Femur (tissue), 1 donor: ENCODE data around the gene EFHD2.
"Not testable (repeated sequence)": the region's sequence is repeated elsewhere in the genome, so short reads cannot be mapped to it uniquely, and the experiment has no call there.

ENCODE experiments used
- DNase-seq: peaks from one replicate; pipeline ENCODE4 v3.0.0-alpha.2; 2017

Gene EFHD2, protein sequence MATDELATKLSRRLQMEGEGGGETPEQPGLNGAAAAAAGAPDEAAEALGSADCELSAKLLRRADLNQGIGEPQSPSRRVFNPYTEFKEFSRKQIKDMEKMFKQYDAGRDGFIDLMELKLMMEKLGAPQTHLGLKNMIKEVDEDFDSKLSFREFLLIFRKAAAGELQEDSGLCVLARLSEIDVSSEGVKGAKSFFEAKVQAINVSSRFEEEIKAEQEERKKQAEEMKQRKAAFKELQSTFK

GRCh38 chr1:15409388-15410222 is at the start of gene EFHD2:
TSS of gene EFHD2 (plus strand) at chr1:15409888. CDS start at chr1:15409972, 84 bp downstream.
- peak; percentile 89 for DNase-seq

GRCh38 chr1:15360700-15361099 is 49.0 kb upstream of the EFHD2 start:
- no peak for DNase-seq

DNA sequence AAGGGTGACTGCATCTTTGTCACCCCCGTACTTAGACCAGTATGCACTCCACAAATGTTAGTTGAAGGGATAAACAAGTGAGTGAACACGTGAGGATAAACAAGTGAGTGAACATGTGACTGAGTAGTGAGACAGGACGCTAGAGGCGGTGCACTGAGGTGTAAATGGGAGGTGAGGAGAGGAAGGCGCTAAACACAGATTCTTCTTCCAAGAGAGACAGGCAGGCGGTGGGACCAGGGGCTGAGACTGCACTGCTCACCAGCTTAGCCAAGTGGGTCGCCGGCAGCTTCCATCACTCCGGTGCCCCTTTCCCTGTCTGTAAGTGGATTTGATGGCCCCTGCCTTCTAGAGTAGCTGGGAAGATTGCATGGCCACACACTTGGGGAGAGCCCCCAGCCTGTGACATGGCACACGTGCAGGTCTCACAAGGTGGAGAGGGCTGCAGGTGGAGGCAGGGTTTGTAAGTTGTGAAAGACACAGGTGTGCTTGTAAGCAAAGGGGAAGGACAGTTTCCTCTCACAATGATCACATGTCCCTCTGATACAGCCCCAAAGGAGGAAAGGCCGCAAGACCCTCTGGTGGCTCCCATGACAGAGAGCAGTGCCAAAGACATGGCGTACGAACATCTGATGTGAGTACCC is 47.5 kb upstream of the EFHD2 start:
- no peak for DNase-seq

- no peak for DNase-seq
Measured at GRCh38 chr1:15362737-15363128, 47.0 kb upstream of the EFHD2 start.

GRCh38 chr1:15364740-15365139 is 44.9 kb upstream of the EFHD2 start:
- DNase-seq = no peak

DNA sequence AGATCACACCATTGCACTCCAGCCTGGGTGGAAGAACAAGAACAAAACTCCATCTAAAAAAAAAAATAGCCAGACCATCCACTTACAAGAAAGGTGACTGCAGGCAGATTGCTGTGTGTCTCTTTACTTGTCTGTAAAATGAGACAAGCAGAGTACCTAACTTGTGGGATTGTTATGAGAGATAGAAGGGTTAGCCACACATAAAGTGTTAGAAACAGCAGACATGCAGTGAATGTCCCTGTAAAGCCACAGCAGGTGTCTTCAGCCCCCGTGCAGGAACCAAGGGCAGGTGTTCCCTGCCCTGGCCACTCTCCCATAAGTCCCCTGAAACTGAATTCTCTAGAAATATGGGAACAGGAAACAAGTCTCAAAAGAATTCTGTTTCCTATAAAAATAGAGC is 40.8 kb upstream of the EFHD2 start:
- no peak for DNase-seq

- DNase-seq = no peak
Measured at GRCh38 chr1:15370268-15370667, 39.4 kb upstream of the EFHD2 start.

- DNase-seq = peak; percentile 87
Measured at GRCh38 chr1:15370781-15371520, 38.7 kb upstream of the EFHD2 start.

DNA sequence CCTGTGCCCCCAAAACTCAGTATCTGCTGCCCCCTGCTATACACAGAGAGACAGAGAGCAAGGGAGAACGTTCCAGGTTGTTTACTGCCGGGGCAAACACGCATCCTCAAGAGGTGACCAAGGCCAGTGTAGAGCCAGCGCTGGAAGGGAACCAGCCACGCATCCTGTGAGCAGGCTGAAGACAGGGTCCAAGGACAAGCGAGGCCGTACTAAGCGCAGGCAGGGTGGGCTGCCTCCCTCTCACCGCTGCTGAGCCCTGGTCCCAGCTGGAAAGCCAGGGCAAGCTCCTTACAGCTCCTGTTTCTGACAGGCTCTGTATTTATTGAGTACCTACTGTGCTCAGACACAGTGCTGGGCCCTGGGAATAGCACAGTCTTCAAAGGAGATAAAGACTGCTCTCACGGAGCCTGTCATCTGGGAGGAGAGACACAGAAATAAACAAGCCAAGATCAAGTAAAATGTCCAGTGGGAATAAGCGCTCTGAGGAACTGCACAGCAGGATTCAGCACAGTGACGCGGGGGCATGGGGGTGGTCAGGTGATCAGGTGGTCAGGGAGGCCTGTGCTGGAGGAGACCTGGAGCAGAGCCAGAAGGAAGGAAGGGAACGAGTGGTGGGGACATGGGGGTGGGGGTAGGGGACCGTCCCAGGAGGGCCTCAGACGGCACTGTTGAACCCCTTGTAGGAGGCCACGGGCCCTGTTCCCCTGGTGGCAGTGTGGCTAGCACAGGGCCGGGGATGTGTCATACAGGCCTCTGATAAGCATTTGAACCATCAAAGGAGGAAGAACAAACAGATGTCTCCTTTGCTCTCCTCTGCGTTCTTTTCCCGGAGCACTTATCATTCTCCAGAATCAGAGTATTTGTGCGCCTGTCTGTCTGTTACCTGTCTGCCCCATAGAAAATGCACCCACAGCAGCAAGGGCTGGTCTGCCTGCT is 37.8 kb upstream of the EFHD2 start:
- no peak for DNase-seq

GRCh38 chr1:15378729-15379128 is 31.0 kb upstream of the EFHD2 start:
- no peak for DNase-seq

DNA sequence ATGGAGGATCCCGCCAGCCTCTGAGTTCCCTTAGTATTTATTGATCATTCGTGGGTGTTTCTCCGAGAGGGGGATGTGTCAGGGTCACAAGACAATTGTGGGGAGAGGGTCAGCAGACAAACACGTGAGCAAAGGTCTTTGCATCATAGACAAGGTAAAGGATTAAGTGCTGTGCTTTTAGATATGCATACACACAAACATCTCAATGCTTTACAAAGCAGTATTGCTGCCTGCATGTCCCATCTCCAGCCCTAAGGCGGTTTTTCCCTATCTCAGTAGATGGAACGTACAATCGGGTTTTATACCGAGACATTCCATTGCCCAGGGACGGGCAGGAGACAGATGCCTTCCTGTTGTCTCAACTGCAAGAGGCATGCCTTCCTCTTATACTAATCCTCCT is 30.5 kb upstream of the EFHD2 start:
- not testable (repeated sequence) for DNase-seq

GRCh38 chr1:15380601-15381508 is 28.8 kb upstream of the EFHD2 start:
- DNase-seq = no peak

- DNase-seq = no peak
Measured at GRCh38 chr1:15381805-15382204, 27.9 kb upstream of the EFHD2 start.

DNA sequence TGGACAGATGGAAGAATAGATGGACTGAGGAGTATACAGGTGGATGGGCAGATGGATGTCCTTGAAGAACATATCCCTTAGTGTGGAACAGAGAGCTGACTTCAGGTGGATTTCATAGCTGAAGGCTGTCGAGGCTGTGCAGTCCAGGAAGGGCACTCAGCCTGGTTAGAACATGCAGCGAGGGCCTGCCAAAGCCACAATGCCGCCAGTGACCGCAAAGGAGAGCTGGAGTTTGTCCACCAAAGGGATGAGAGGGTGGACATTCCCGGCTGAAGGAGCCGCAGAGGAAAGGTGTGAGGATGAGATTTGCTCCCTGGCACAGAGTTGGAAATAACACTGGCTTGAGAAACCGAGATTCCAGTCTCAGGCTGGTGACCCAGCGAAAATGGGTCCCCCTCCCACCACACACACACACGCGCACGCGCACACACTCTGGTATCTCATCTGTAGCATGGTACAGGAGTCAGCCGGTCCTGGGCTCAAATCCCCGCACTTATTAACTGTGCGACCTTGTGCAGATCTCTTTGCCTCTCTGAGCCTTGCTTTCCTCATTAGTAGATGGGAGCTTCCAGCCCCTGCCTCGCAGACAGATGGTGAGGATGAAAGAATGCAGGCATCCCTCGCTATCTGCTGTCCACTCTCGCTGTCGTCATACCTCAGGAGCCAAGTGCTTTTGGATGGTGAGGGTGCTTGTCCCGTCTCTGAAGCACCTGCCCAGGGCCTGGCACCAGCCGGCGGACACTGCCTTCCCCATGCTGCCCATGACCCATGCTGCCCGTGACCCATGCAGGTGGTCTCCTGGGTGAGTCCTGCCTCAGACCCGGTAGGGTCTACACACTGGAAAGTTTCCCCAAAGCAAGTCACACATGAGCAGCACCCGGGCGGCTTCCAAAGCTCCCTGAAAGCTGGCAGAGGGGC is 26.8 kb upstream of the EFHD2 start:
- DNase-seq = no peak

- DNase-seq = no peak
Measured at GRCh38 chr1:15383810-15384209, 25.9 kb upstream of the EFHD2 start.

- peak; percentile 33 for DNase-seq
Measured at GRCh38 chr1:15384301-15384901, 25.3 kb upstream of the EFHD2 start.

DNA sequence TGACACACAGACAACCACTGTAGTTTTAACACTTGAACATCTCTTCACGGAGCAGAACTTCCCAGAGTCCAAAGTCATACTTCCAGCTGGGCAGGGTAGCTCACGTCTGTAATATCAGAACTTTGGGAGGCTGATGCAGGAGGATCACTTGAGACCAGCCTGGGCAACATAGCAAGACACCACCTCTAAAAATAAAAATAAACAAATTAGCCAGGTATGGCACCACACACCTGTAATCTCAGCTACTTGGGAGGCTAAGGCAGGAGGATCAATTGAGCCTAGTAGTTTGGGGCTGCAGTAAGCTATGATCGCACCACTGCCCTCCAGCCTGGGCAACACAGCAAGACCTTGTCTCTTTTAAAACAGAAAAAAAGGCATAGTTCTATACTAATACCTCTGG is 24.3 kb upstream of the EFHD2 start:
- no peak for DNase-seq

DNA sequence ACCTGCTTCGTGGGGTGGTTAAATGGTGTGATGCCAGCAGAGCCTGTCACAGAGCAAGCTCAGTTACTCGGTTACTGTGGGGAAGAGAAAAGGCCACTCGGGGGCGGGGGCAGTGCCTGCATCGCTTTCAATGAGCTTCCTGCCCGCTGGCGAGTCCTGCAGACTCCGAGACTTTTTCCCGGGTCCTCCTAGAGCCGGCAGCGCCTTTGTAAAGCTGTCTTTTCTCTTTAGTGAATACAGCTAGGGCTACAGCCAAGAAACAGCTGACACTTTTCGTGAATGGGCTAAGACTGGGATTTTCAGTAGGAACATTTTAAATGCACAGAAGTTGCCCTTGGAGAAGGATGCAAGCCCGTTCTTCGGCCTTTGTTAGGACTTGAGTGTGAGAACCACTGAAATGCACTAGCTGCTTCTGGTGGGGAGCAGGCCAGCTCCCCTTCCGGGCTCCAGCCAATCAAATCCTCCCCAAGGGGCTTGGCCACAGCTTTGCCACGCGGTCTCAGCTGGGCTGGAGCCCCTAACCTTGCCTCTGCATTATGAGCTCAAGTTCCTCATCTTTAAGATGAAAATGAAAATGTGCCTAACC is 23.4 kb upstream of the EFHD2 start:
- DNase-seq = peak; percentile 38
